NB4 (cell line): Measurements from ENCODE around the gene FZD8.

Experiments used
- DNase-seq: peaks from one replicate; pipeline ENCODE4 v3.0.0; 2010; ENCODE audit warnings: low read depth
- H3K4me3 ChIP-seq: one replicate; pipeline ENCODE4 v1.5.1; 2011; ENCODE audit warnings: mild to moderate bottlenecking, low read depth, low read length, moderate library complexity
- CTCF ChIP-seq: IDR thresholded peaks from one replicate; pipeline ENCODE4 v1.5.1; 2012; ENCODE audit warnings: low read depth, low read length
- MAX ChIP-seq: IDR thresholded peaks from 2 replicates; pipeline ENCODE4 v1.6.1; 2011; ENCODE audit warnings: low read depth, low read length
- MYC ChIP-seq: IDR thresholded peaks from 2 replicates; pipeline ENCODE4 v1.6.1; 2011; ENCODE audit warnings: low read depth, low read length
- POLR2A ChIP-seq: IDR thresholded peaks from 2 replicates; pipeline ENCODE4 v1.6.1; 2011; ENCODE audit warnings: mild to moderate bottlenecking; ENCODE audit not compliant: insufficient read length; ENCODE audit errors: extremely low read depth

The FZD8 gene

GRCh38 chr10:35639728-35640401, 2.2 kb downstream of the FZD8 start:
- TF ChIP-seq POLR2A (no peak), MAX (no peak), MYC (no peak), CTCF (no peak)
- no peak overlapping the region for H3K4me3 ChIP-seq
- no peak for DNase-seq

GRCh38 chr10:35639021-35639727, 2.9 kb downstream of the FZD8 start:
- H3K4me3 ChIP-seq: no peak overlapping the region
- DNase-seq: no peak
- no peak for TF ChIP-seq POLR2A
- TF ChIP-seq CTCF: no peak

- TF ChIP-seq MYC (no peak), MAX (no peak), POLR2A (no peak), CTCF (no peak)
- no peak for DNase-seq
- no peak overlapping the region for H3K4me3 ChIP-seq
Measured at GRCh38 chr10:35638101-35638500, 4.0 kb downstream of the FZD8 start.

- DNase-seq: no peak
- TF ChIP-seq POLR2A (no peak), CTCF (no peak), MYC (no peak), MAX (no peak)
- H3K4me3 ChIP-seq: no peak overlapping the region
Measured at GRCh38 chr10:35637462-35637861, 4.6 kb downstream of the FZD8 start.

- DNase-seq: no peak
- TF ChIP-seq CTCF (no peak), POLR2A (no peak), MAX (no peak), MYC (no peak)
- H3K4me3 ChIP-seq: no peak overlapping the region
Measured at GRCh38 chr10:35636956-35637355, 5.1 kb downstream of the FZD8 start.
